ENCODE results near the gene TFAP2C. TPM values are rescaled to one million over a fixed set of nuclear protein-coding genes. Genes with fewer than 3 reads are reported as not detected.

Gene TFAP2C
- total and polyA plus RNA-seq, 2 donors (not counting 3 experiments of a cell fraction or from before 2014, with no cell fraction given): 0.06 TPM; not detected in 1

GRCh38 chr20:56605261-56605996, 23.7 kb upstream of the TFAP2C start:
- ChIA-PET POLR2A (no interaction called here), CTCF (no interaction called here)
- H3K4me1 ChIP-seq (ENCODE audit: control insufficient read depth, extremely low read depth, insufficient read depth, low read length): no peaks in the 10 kb centered on the region
- H3K27me3 ChIP-seq (ENCODE audit: control insufficient read depth in 2 of 2, insufficient read depth in 2 of 2, low read length in 2 of 2): no peaks in the 10 kb centered on the region
- FAIRE-seq: no peak
- intact Hi-C loops (cut with micrococcal nuclease): no loop called here
- H3K9me1 ChIP-seq (replicated peaks; ENCODE audit: control insufficient read depth, extremely low read depth, insufficient read depth, low read length): no peaks in the 10 kb centered on the region
- H3K79me2 ChIP-seq (ENCODE audit: control insufficient read depth, insufficient read depth, low read length): no peaks in the 10 kb centered on the region
- H3K4me2 ChIP-seq (ENCODE audit: insufficient read depth, low read length): no peak overlapping the region
- H3K9me3 ChIP-seq (replicated peaks; ENCODE audit: control insufficient read depth, insufficient read depth, low read length): no peaks in the 10 kb centered on the region
- no peak for TF ChIP-seq FOS (IDR thresholded peaks at IDR 0.05; ENCODE audit: borderline replicate concordance, insufficient read depth, low read length)
- no peak overlapping the region for H3K27ac ChIP-seq (ENCODE audit: insufficient read depth, low read depth, low read length)
- BruUV-seq (replicated peaks): no TSS peak
- no peak for DNase-seq (ENCODE audit: low read depth, low spot score)
- no peaks in the 10 kb centered on the region for H4K20me1 ChIP-seq (replicated peaks; ENCODE audit: control insufficient read depth, extremely low read depth, insufficient read depth, low read length)
- no peak overlapping the region for H3K9ac ChIP-seq (replicated peaks; ENCODE audit: extremely low read depth, insufficient read depth, low read length)
- H3K4me3 ChIP-seq (replicated peaks in 1 of 3; ENCODE audit: insufficient read depth in 1 of 3, low read depth in 1 of 3, low read length in 3 of 3): no peak overlapping the region
- dilution Hi-C loops (cut with MboI; ENCODE audit: extremely low pct_ligation_motif_present, low sequenced_read_pairs): no loop called here
- no peak overlapping the region for H2AFZ ChIP-seq (ENCODE audit: low read depth, low read length)
- H3K36me3 ChIP-seq (ENCODE audit: control insufficient read depth in 2 of 2, extremely low read depth in 1 of 2, insufficient read depth in 2 of 2, low read length in 2 of 2): no peaks in the 10 kb centered on the region

- H3K27ac ChIP-seq (ENCODE audit: insufficient read depth, low read depth, low read length): no peak overlapping the region
- dilution Hi-C loops (cut with MboI; ENCODE audit: extremely low pct_ligation_motif_present, low sequenced_read_pairs) (no loop called here), intact Hi-C loops (cut with micrococcal nuclease) (no loop called here)
- H3K9ac ChIP-seq (replicated peaks; ENCODE audit: extremely low read depth, insufficient read depth, low read length): no peak overlapping the region
- H3K4me2 ChIP-seq (ENCODE audit: insufficient read depth, low read length): no peak overlapping the region
- H3K9me3 ChIP-seq (replicated peaks; ENCODE audit: control insufficient read depth, insufficient read depth, low read length): no peaks in the 10 kb centered on the region
- no peak overlapping the region for H3K4me3 ChIP-seq (replicated peaks in 1 of 3; ENCODE audit: insufficient read depth in 1 of 3, low read depth in 1 of 3, low read length in 3 of 3)
- no peaks in the 10 kb centered on the region for H3K79me2 ChIP-seq (ENCODE audit: control insufficient read depth, insufficient read depth, low read length)
- BruUV-seq (replicated peaks): no TSS peak
- no peak overlapping the region for H2AFZ ChIP-seq (ENCODE audit: low read depth, low read length)
- FAIRE-seq: no peak
- no peaks in the 10 kb centered on the region for H3K27me3 ChIP-seq (ENCODE audit: control insufficient read depth in 2 of 2, insufficient read depth in 2 of 2, low read length in 2 of 2)
- POLR2A ChIA-PET: no interaction called here
- no peaks in the 10 kb centered on the region for H3K9me1 ChIP-seq (replicated peaks; ENCODE audit: control insufficient read depth, extremely low read depth, insufficient read depth, low read length)
- no peak for DNase-seq (ENCODE audit: low read depth, low spot score)
- H3K4me1 ChIP-seq (ENCODE audit: control insufficient read depth, extremely low read depth, insufficient read depth, low read length): no peaks in the 10 kb centered on the region
- H3K36me3 ChIP-seq (ENCODE audit: control insufficient read depth in 2 of 2, extremely low read depth in 1 of 2, insufficient read depth in 2 of 2, low read length in 2 of 2): no peaks in the 10 kb centered on the region
- TF ChIP-seq POLR2A (IDR thresholded peaks at IDR 0.05; ENCODE audit: low read depth, low read length): no peak
- no peak for TF ChIP-seq MYC (IDR thresholded peaks at IDR 0.05; ENCODE audit: low read depth, low read length)
- TF ChIP-seq POLR2AphosphoS5 (IDR thresholded peaks at IDR 0.05; ENCODE audit: insufficient read depth, low read depth, low read length): no peak
- TF ChIP-seq MAX (IDR thresholded peaks at IDR 0.05; ENCODE audit: insufficient read depth, insufficient read length): no peak
- TF ChIP-seq JUN (IDR thresholded peaks at IDR 0.05; ENCODE audit: borderline replicate concordance, insufficient read depth, insufficient read length, low read depth): no peak
- TF ChIP-seq FOS (IDR thresholded peaks at IDR 0.05; ENCODE audit: borderline replicate concordance, insufficient read depth, low read length): no peak
- no peak for TF ChIP-seq CTCF (IDR thresholded peaks at IDR 0.05; ENCODE audit: extremely low read depth in 1 of 2, insufficient read depth in 1 of 2, low read depth in 1 of 2, low read length in 2 of 2)
- no peak for TF ChIP-seq GATA2 (IDR thresholded peaks at IDR 0.05; ENCODE audit: insufficient read depth, insufficient read length, low read depth, low read length)
- TF ChIP-seq EZH2 (IDR thresholded peaks at IDR 0.05; ENCODE audit: borderline replicate concordance, low read depth, low read length, severe bottlenecking): no peak
- CTCF ChIA-PET: no interaction called here
- H4K20me1 ChIP-seq (replicated peaks; ENCODE audit: control insufficient read depth, extremely low read depth, insufficient read depth, low read length): no peaks in the 10 kb centered on the region
Measured at GRCh38 chr20:56606174-56606945, 22.7 kb upstream of the TFAP2C start.

Data from endothelial cell of umbilical vein (primary cell).